Heart right ventricle (tissue), 16 donors: Measurements from ENCODE around the gene ACVR1C. TPM values are rescaled to one million over a fixed set of nuclear protein-coding genes. Genes with fewer than 3 reads are reported as not detected.

Experiments
- ATAC-seq, 8 donors: fragments of 200-7000 bp; cut with Tn5 transposase; one replicate each; pipeline ENCODE4 v1.9.1; 2020; ENCODE audit warnings: mild to moderate bottlenecking in 8 of 8, moderate library complexity in 8 of 8, moderate number of reproducible peaks in 1 of 8
- DNase-seq, 2 donors: peaks; one replicate each; pipeline ENCODE4 v3.0.0-alpha.2; 2020
- H3K27ac ChIP-seq, 10 donors: fragments of 200-600 bp; sonication (generic) in 2 of 10; one replicate each; pipeline versions ENCODE4 v1.5.0 to v1.8.0; 2020 to 2022; ENCODE audit warnings: mild to moderate bottlenecking in 3 of 10
- H3K27me3 ChIP-seq, 7 donors: fragments of 200-600 bp; one replicate each; pipeline ENCODE4 v1.8.0; 2021 to 2022; ENCODE audit warnings: mild to moderate bottlenecking in 2 of 7
- H3K36me3 ChIP-seq, 9 donors: fragments of 200-600 bp; sonication (generic) in 1 of 9; one replicate each; pipeline versions ENCODE4 v1.5.0 to v1.8.0; 2020 to 2022; ENCODE audit warnings: mild to moderate bottlenecking in 2 of 9
- H3K4me1 ChIP-seq, 9 donors: fragments of 200-600 bp; sonication (generic) in 1 of 9; one replicate each; pipeline versions ENCODE4 v1.5.0 to v1.8.0; 2020 to 2022; ENCODE audit warnings: mild to moderate bottlenecking in 4 of 9
- H3K4me3 ChIP-seq, 10 donors: fragments of 200-600 bp; sonication (generic) in 2 of 10; one replicate each; pipeline versions ENCODE4 v1.5.0 to v1.8.0; 2020 to 2022; ENCODE audit warnings: mild to moderate bottlenecking in 7 of 10, moderate library complexity in 2 of 10
- H3K9me3 ChIP-seq, 11 donors: fragments of 200-600 bp in 10 of 11; sonication (generic) in 2 of 11; one replicate each; pipeline versions ENCODE4 v1.5.0 to v1.8.0; 2013 to 2022; ENCODE audit warnings: mild to moderate bottlenecking in 2 of 11, control low read depth in 1 of 11, moderate library complexity in 1 of 11
- CTCF ChIP-seq, 9 donors: fragments of 200-600 bp; sonication (generic) in 2 of 9; IDR thresholded peaks; one replicate each; pipeline versions ENCODE4 v1.5.0 to v1.8.0; 2021 to 2022; ENCODE audit warnings: antibody characterized with exemption in 9 of 9, mild to moderate bottlenecking in 5 of 9, moderate library complexity in 1 of 9
- WGBS, 2 donors: extraction: QIAGEN DNeasy Blood & Tissue Kit; methylation state at CpG; one replicate each; pipeline ENCODE4 v1.1.7; 2013; ENCODE audit warnings: inconsistent platforms in 1 of 2; 5-methylcytosine and 5-hydroxymethylcytosine counted together
- intact Hi-C, 10 donors: fragments of 100-400 bp; cut with DNase I; formaldehyde crosslinking; loops; one replicate each; pipeline versions ENCODE4 v1.11.1 to v1.14.2; 2022
- polyA plus RNA-seq, 2 donors: library from polyadenylated mRNA; stranded (reverse); fragments of 200-250 nt; gene quantifications; one replicate each; pipeline ENCODE4 v1.2.3, GENCODE V29; 2013
- total RNA-seq, 10 donors: library from RNA; stranded (reverse); fragmentation: NEBNext Ultra II Directional in 3 of 10; extraction: Animal tissue kit (Norgen Biotek cat#: 25700) in 3 of 10; gene quantifications; one replicate each; pipeline versions ENCODE4 v1.2.1 to v1.2.4, GENCODE V29; 2021 to 2023
- donor health status: Arrhythmogenic right ventricular cardiomyopathy.
- donor health status: ischemic (EF 13 %, LVEDD 7.1; RV severe dilation, severe dysfunction).
- donor health status: healthy with polysubstance abuse.
- donor health status: DM: no; HTN: yes; CAD: no.
- donor health status: DM: no; HTN: no; CAD: no.
- donor health status: ischemic (EF 25% LVEDD 6.9; RV normal size, moderate dysfunction).
- donor health status: ischemic (EF 25% LVEDD 5.7; RV mildly dilated, moderate dysfunction).
- donor health status: healthy.
- donor health status: DM: yes; HTN: yes; CAD: no.
- donor health status: Ischemic cardiomyopathy.
- donor health status: ischemic (EF 35%, LVEDD 5.7; RV mildly dilated, moderate dysfunction).
- donor health status: nonischemic (EF 11% LVEDD 7.7; RV severe dilation, severe dysfunction).
- donor health status: DM: yes; HTN: yes; CAD: no.
- donor health status: PGD.
- donor health status: ischemic (EF 29% LVEDD 5.4; RV normal size, mild dysfunction).
- donor health status: nonischemic (EF 23%, LVEDD 6.1; RV moderate dilation, normal function).

Gene ACVR1C
- total and polyA plus RNA-seq, 12 donors, result 0.07 to 2.4 (median 0.30) TPM

GRCh38 chr2:157557770-157558169, 70.9 kb downstream of the ACVR1C start:
- no peaks in the 10 kb centered on the region for H3K27me3 ChIP-seq
- no peak for TF ChIP-seq CTCF (IDR thresholded peaks at IDR 0.05)
- DNase-seq (no peak), ATAC-seq (no peak)
- peaks cover 0 to under 1% (median 0%) of the 10 kb centered on the region in 11 donors for H3K9me3 ChIP-seq
- no peak overlapping the region for H3K4me3 ChIP-seq
- intact Hi-C loops, result no loop called here
- no peak overlapping the region for H3K27ac ChIP-seq
- 54 to 71% methylated on average over 1 of the region's 1 CpG for WGBS, 2 donors
- H3K36me3 ChIP-seq, result no peaks in the 10 kb centered on the region
- H3K4me1 ChIP-seq, result no peaks in the 10 kb centered on the region

GRCh38 chr2:157540102-157540501, 88.6 kb downstream of the ACVR1C start:
- no peaks in the 10 kb centered on the region for H3K9me3 ChIP-seq
- WGBS, 2 donors, result 92 to 94% methylated on average over 5 of the region's 5 CpGs
- H3K27ac ChIP-seq, result no peak overlapping the region
- DNase-seq (no peak), ATAC-seq (no peak)
- H3K4me1 ChIP-seq, result no peaks in the 10 kb centered on the region
- H3K27me3 ChIP-seq, result no peaks in the 10 kb centered on the region
- no peak for TF ChIP-seq CTCF (IDR thresholded peaks at IDR 0.05)
- no peak overlapping the region for H3K4me3 ChIP-seq
- intact Hi-C loops, result no loop called here
- no peaks in the 10 kb centered on the region for H3K36me3 ChIP-seq

GRCh38 chr2:157538064-157538463, 90.6 kb downstream of the ACVR1C start:
- 88 to 89% methylated on average over 1 of the region's 1 CpG for WGBS, 2 donors
- Histone ChIP-seq H3K36me3 (no peaks in the 10 kb centered on the region), H3K4me3 (no peak overlapping the region), H3K9me3 (no peaks in the 10 kb centered on the region), H3K27ac (no peak overlapping the region), H3K27me3 (no peaks in the 10 kb centered on the region), H3K4me1 (no peaks in the 10 kb centered on the region)
- ATAC-seq, result no peak
- no peak for TF ChIP-seq CTCF (IDR thresholded peaks at IDR 0.05)
- intact Hi-C loops, result no loop called here
- no peak for DNase-seq

- intact Hi-C loops, result no loop called here
- Histone ChIP-seq H3K27me3 (no peaks in the 10 kb centered on the region), H3K9me3 (no peaks in the 10 kb centered on the region), H3K4me1 (no peaks in the 10 kb centered on the region), H3K36me3 (no peaks in the 10 kb centered on the region), H3K27ac (no peak overlapping the region), H3K4me3 (no peak overlapping the region)
- DNase-seq (no peak), ATAC-seq (no peak)
- no peak for TF ChIP-seq CTCF (IDR thresholded peaks at IDR 0.05)
- 60 to 73% methylated on average over 1 of the region's 1 CpG for WGBS, 2 donors
Observed at GRCh38 chr2:157536815-157537214, 91.8 kb downstream of the ACVR1C start.
